Astrocyte (in vitro differentiated cells and primary cell): ENCODE data around the gene LIN28B. TPM values are rescaled to one million over a fixed set of nuclear protein-coding genes. Genes with fewer than 3 reads are reported as not detected.
A peak's percentile ranks its signal among the peaks of the same experiment; 100 is the strongest.
"Not testable (repeated sequence)": the region's sequence is repeated elsewhere in the genome, so short reads cannot be mapped to it uniquely, and the experiment has no call there.

ENCODE experiments used
- DNase-seq: peaks from one replicate; pipeline ENCODE4 v3.0.0-alpha.2; 2010; ENCODE audit warnings: low read depth
- FAIRE-seq: peaks from 2 replicates; lab custom pipeline; 2011; peaks lifted over from hg19 to GRCh38; lab: Jason Lieb, UNC
- H2AFZ ChIP-seq: 2 replicates; pipeline ENCODE4 v1.6.0; 2012; ENCODE audit warnings: low read depth, low read length, inconsistent platforms
- H3K27ac ChIP-seq: 2 replicates; pipeline ENCODE4 v1.5.1; 2011; ENCODE audit warnings: low read depth, low read length, inconsistent platforms
- H3K27me3 ChIP-seq: 2 replicates; pipeline ENCODE4 v1.6.0; 2011; ENCODE audit warnings: low read length, inconsistent platforms; ENCODE audit not compliant: insufficient read depth
- H3K36me3 ChIP-seq: 2 replicates; pipeline ENCODE4 v1.5.1; 2011; ENCODE audit warnings: low read length, inconsistent platforms; ENCODE audit not compliant: insufficient read depth
- H3K4me1 ChIP-seq: 2 replicates; pipeline ENCODE4 v1.5.1; 2011; ENCODE audit warnings: low read length, inconsistent platforms; ENCODE audit not compliant: insufficient read depth
- H3K4me2 ChIP-seq: 2 replicates; pipeline ENCODE4 v1.6.0; 2012; ENCODE audit warnings: low read length, inconsistent platforms
- H3K4me3 ChIP-seq: 2 replicates; pipeline ENCODE4 v1.5.1; 2011; ENCODE audit warnings: low read depth, mild to moderate bottlenecking, low read length, inconsistent platforms; ENCODE audit not compliant: insufficient read depth
- H3K79me2 ChIP-seq: 2 replicates; pipeline ENCODE4 v1.6.0; 2012; ENCODE audit warnings: mild to moderate bottlenecking, low read length, inconsistent platforms; ENCODE audit not compliant: insufficient read depth
- H3K9ac ChIP-seq: 2 replicates; pipeline ENCODE4 v1.6.0; 2012; ENCODE audit warnings: mild to moderate bottlenecking, low read length, inconsistent platforms
- H3K9me3 ChIP-seq: 2 replicates; pipeline ENCODE4 v1.5.1; 2012; ENCODE audit warnings: low read depth, mild to moderate bottlenecking, low read length, inconsistent platforms; ENCODE audit not compliant: insufficient read depth
- H4K20me1 ChIP-seq: 2 replicates; pipeline ENCODE4 v1.6.0; 2012; ENCODE audit warnings: low read length, inconsistent platforms; ENCODE audit not compliant: insufficient read depth
- H3K27ac Mint-ChIP-seq: one replicate; pipeline ENCODE4 v1.8.0; 2021; ENCODE audit warnings: mild to moderate bottlenecking, mixed read lengths; ENCODE audit not compliant: unreplicated experiment
- H3K27me3 Mint-ChIP-seq: one replicate; pipeline ENCODE4 v1.8.0; 2021; ENCODE audit warnings: low read depth, mixed read lengths; ENCODE audit not compliant: unreplicated experiment
- H3K36me3 Mint-ChIP-seq: one replicate; pipeline ENCODE4 v1.8.0; 2021; ENCODE audit warnings: low read depth, mixed read lengths; ENCODE audit not compliant: unreplicated experiment
- H3K4me1 Mint-ChIP-seq: one replicate; pipeline ENCODE4 v1.8.0; 2021; ENCODE audit warnings: low read depth, mixed read lengths; ENCODE audit not compliant: unreplicated experiment
- H3K4me3 Mint-ChIP-seq: one replicate; pipeline ENCODE4 v1.8.0; 2021; ENCODE audit warnings: mild to moderate bottlenecking, moderate library complexity, mixed read lengths; ENCODE audit not compliant: unreplicated experiment
- H3K9me3 Mint-ChIP-seq: one replicate; pipeline ENCODE4 v1.8.0; 2021; ENCODE audit warnings: mild to moderate bottlenecking, mixed read lengths; ENCODE audit not compliant: unreplicated experiment
- CTCF ChIP-seq: IDR thresholded peaks from 2 replicates; pipeline ENCODE4 v1.5.1; 2011; ENCODE audit warnings: low read depth, mild to moderate bottlenecking, inconsistent platforms, low read length, moderate library complexity; ENCODE audit not compliant: insufficient read depth
- EZH2 ChIP-seq: IDR thresholded peaks from 2 replicates; pipeline ENCODE4 v1.6.1; 2012; ENCODE audit warnings: mild to moderate bottlenecking, low read length, inconsistent platforms; ENCODE audit not compliant: insufficient read depth
- total RNA-seq: library from RNA; stranded (reverse); gene quantifications from 2 replicates; pipeline ENCODE4 v1.2.1, GENCODE V29; 2021

LIN28B gene
- total RNA-seq, 1 donor from 2014 or later, result 29.0 TPM

GRCh38 chr6:104993576-104993975 is 36.7 kb downstream of the LIN28B start:
- H3K27me3 Mint-ChIP-seq, H3K79me2 ChIP-seq, H3K9me3 ChIP-seq, H3K4me3 ChIP-seq, DNase-seq, H3K9me3 Mint-ChIP-seq, H3K27me3 ChIP-seq, H3K4me1 ChIP-seq, FAIRE-seq, H3K4me1 Mint-ChIP-seq, H3K9ac ChIP-seq, H2AFZ ChIP-seq, H3K36me3 Mint-ChIP-seq, H3K36me3 ChIP-seq, H4K20me1 ChIP-seq, H3K4me3 Mint-ChIP-seq, H3K27ac Mint-ChIP-seq, H3K27ac ChIP-seq, H3K4me2 ChIP-seq: not testable (repeated sequence)

GRCh38 chr6:104995989-104996617 is 39.2 kb downstream of the LIN28B start:
- H3K27ac Mint-ChIP-seq, result no peak overlapping the region
- H3K4me2 ChIP-seq, result no peak overlapping the region
- no peaks in the 10 kb centered on the region for H3K9me3 ChIP-seq
- no peaks in the 10 kb centered on the region for H3K36me3 ChIP-seq
- H3K4me3 ChIP-seq, result no peak overlapping the region
- no peaks in the 10 kb centered on the region for H3K9me3 Mint-ChIP-seq
- no peak overlapping the region for H3K9ac ChIP-seq
- H3K4me1 Mint-ChIP-seq, result no peaks in the 10 kb centered on the region
- H3K4me3 Mint-ChIP-seq, result no peak overlapping the region
- H4K20me1 ChIP-seq, result no peaks in the 10 kb centered on the region
- H3K27me3 ChIP-seq, result no peaks in the 10 kb centered on the region
- H3K27me3 Mint-ChIP-seq, result no peaks in the 10 kb centered on the region
- no peak overlapping the region for H3K27ac ChIP-seq
- peak overlapping the region; percentile 49 for H2AFZ ChIP-seq
- DNase-seq (peak; percentile 11), FAIRE-seq (peak; percentile 49)
- no peaks in the 10 kb centered on the region for H3K4me1 ChIP-seq
- TF ChIP-seq EZH2 (no peak), CTCF (peak; percentile 17)
- H3K79me2 ChIP-seq, result no peaks in the 10 kb centered on the region
- H3K36me3 Mint-ChIP-seq, result peaks cover 5% of the 10 kb centered on the region

DNA sequence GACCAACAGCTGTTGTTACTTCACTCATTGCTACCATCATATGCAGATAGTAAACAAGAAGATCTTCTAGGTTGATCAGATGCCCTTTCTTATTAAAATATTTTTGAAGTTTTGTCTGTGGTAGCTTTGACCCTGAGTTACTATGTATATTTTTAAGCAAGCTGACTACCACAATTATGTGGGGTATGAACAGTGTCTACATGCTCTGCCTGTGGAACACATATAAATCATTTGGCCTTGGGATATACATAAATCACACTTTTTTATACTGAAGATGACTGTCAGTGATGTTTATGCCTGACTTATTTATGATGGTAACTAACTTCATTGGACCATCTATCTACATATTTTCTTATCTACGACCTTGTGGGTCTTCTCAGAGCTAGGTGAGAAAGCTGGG is 44.2 kb downstream of the LIN28B start:
- Histone ChIP-seq H4K20me1 (no peaks in the 10 kb centered on the region), H2AFZ (no peak overlapping the region), H3K27ac (no peak overlapping the region), H3K79me2 (no peaks in the 10 kb centered on the region), H3K27me3 (no peaks in the 10 kb centered on the region), H3K36me3 (no peaks in the 10 kb centered on the region), H3K9ac (no peak overlapping the region), H3K9me3 (no peaks in the 10 kb centered on the region), H3K4me3 (no peak overlapping the region), H3K4me2 (no peak overlapping the region), H3K4me1 (no peaks in the 10 kb centered on the region)
- Mint-ChIP-seq H3K4me1 (peaks cover 4% of the 10 kb centered on the region), H3K4me3 (no peak overlapping the region), H3K27me3 (no peaks in the 10 kb centered on the region), H3K27ac (no peak overlapping the region), H3K9me3 (no peaks in the 10 kb centered on the region), H3K36me3 (peaks cover 3% of the 10 kb centered on the region)
- DNase-seq (no peak), FAIRE-seq (no peak)
- no peak for TF ChIP-seq EZH2
- no peak for TF ChIP-seq CTCF
